ENCODE measurements around the gene FHAD1.

- TF ChIP-seq GATAD2B (conservative IDR thresholded peaks at IDR 0.05; ENCODE audit: low read depth) (no peak), EED (IDR thresholded peaks at IDR 0.05; ENCODE audit: low read depth) (no peak), ATF3 (IDR thresholded peaks at IDR 0.05; ENCODE audit: borderline replicate concordance, extremely low read depth, low read depth, low read length) (no peak)
Observed at GRCh38 chr1:15323351-15323988, 76.4 kb downstream of the FHAD1 start.
